SK-N-MC (cell line): ENCODE measurements around the gene ACTR6.

Experiments
- EZH2 ChIP-seq: fragments of 200-600 bp; sonication (generic); IDR thresholded peaks from one replicate; pipeline ENCODE4 v1.6.1; 2017; ENCODE audit warnings: antibody characterized with exemption
- POLR2AphosphoS5 ChIP-seq: IDR thresholded peaks from 2 replicates; pipeline ENCODE4 v1.6.1; 2012; ENCODE audit warnings: mild to moderate bottlenecking, low read depth, low read length, borderline replicate concordance

- TF ChIP-seq EZH2 (no peak), POLR2AphosphoS5 (no peak)
These were observed 12.6 kb upstream of the ACTR6 start for GRCh38 chr12:100187857-100188519.
